ENCODE data around the gene FLOT1.
A peak's percentile ranks its signal among the peaks of the same experiment; 100 is the strongest.

Gene FLOT1

GRCh38 chr6:30685157-30686008 is 57.1 kb downstream of the FLOT1 start:
- intact Hi-C loops (cut with DNase I): no loop called here
- DNase-seq: peak in 1 of 10 donors; percentile 81

- DNase-seq: peak in 1 of 10 donors; percentile 75
- intact Hi-C loops (cut with DNase I): loop anchor here (5.0 kb wide), 1 partner anchor 342 kb away; no protein-coding TSS in a partner anchor
These were observed 57.9 kb downstream of the FLOT1 start for GRCh38 chr6:30684386-30685156.

GRCh38 chr6:30683980-30684338 is 58.5 kb downstream of the FLOT1 start:
- no peak for DNase-seq
- intact Hi-C loops (cut with DNase I): loop anchor here (5.0 kb wide), 1 partner anchor 342 kb away; no protein-coding TSS in a partner anchor

GRCh38 chr6:30683183-30683979 is 59.1 kb downstream of the FLOT1 start:
- intact Hi-C loops (cut with DNase I): loop anchor here (5.0 kb wide), 1 partner anchor 341 kb away; no protein-coding TSS in a partner anchor
- peak in 1 of 10 donors; percentile 75 for DNase-seq

DNA sequence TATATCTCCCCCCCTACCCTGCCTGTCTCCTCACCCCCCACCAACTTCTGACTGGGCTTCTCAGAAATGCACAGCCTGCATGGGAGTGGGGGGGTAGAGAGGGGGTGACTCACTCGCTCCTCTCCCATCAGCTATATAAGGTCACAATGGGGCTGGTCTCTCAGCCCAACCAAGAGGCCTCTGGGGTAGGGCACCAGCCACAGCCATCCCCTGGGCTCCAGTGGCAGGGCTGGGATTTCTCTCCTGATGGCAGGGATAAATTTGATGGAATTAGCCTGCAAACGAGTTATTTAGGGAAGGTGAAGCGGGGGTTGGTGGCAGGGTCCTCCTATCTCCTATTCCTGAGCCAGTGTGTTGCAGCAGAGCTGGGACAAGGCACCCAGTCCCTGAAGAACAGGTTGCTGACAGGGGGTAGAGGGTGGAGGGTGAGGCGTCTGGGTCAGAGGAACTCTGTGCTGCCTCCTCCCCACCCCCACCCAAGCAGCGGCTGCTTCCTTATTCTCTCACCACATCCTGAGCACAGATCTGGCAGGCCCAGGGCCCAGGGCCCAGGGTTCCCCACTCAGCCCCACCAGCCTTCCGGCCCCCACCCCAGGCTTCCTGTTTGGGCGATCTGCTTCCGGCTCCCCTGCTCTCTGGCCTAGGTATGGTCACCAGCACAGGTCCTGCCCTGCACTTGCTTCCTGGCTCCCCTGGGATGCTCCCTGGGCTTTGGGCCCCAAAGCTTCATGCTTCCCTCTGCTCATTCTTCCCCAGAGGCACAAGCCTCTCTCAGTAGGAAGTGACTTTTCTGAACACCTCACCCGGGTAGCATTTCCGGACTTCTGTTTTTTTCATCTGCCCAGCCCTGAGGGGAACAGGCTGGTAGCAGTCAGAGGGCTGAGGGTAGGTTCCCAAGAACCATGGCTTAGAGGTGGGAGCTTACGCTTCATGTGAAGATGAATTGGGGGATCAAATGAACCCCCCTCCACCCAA is 60.1 kb downstream of the FLOT1 start:
- peak in 7 of 10 donors; percentile 21 to 92 (median 44) for DNase-seq
- intact Hi-C loops (cut with DNase I): loop anchor here (5.0 kb wide), 1 partner anchor 340 kb away; no protein-coding TSS in a partner anchor

DNA sequence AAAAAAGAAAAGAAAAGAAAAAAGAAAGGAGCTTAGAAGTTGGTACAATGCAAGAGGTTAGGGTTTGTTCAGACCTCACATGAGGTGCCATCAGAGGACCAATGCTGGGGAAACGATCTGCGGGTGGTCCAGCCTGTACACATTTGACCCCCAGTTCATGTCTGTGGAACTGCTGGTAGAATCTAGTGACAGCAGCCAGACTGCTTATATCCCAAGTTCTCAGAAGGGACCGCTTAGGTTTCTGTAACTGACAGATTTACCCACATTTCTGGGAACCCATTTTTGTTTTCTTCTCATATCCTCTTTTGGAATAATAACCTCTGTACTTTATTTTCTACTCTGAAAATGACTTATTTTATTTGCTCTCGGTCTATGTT is 60.7 kb downstream of the FLOT1 start:
- peak in 1 of 10 donors; percentile 17 for DNase-seq
- intact Hi-C loops (cut with DNase I): loop anchor here (5.0 kb wide), 1 partner anchor 339 kb away; no protein-coding TSS in a partner anchor

DNA sequence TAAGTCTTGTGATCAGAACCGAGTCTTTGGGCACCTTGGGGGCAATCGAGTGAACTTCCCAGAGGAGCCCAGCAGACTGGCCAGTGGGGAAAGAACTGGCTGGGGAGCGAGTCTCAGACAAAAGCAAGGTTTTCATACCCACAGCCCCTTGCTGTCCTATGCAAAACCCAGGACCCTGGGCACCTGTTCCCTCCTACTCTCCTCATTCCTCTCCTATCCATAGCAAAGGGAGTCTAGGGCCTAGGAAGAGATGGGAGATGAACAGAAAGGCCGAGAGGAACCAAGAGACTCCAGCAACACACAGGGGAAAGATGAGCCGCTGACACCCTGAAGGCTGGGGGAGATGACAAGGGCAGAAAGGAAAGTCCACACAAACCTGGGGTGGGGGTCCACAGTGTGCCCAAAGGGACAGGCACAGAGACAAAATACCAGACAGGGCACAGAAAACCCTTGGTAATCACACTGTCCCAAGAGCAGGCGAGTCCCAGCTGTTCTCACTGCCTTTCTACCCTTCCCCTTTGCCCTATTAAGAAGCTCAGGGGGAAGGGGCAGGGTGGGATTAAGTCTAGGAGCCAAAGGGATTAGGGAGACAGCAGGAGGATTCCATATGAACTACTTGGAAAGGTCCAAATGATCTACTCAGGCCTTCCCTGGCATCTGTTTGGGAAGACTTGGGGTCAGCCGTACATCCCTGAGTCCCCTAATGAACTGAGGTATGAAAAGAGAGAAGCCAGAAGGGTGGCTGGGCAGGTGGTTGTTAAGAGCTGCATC is 62.5 kb downstream of the FLOT1 start:
- DNase-seq: peak in 1 of 10 donors; percentile 30
- intact Hi-C loops (cut with DNase I): loop anchor here (1.0 to 10.0 kb wide), 4 partner anchors 42 to 407 kb away; partner anchors contain the start of gene DDR1

DNA sequence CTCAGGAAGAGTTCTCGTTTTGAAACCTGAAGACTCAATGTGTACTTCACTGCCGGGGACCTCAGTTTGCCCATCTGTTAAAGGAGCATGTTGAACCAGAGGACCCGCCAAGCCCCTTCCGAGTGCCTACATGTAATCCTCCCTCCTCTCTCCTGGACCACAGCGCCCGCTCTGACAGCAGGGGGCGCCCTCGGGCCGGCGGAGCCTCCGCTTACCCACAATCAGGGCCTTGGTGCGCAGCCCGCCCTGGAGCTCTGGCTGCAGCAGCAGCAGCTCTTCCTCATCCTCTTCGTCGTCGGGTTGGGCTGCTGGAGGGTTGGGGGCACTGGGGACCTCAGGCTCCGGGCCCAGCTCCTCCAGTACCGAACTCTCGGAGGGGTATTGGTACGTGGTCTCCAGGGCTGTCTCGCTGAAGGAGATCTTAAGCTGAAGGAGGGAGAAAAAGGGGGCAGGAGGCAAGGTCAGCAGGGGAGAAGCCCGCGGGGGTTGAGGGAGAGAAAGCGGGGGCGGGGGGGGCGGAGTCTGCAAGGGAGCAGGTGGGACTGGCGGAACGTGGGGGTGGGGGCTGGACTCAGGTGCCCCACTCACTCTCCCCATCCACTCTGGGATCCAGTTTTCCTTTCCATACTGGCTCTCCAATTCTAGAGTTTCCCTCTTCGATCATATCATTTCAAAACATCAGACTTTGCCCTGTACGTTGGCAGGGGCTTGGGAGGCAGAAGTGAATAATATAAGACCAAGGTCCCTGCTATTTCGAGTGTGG is 63.3 kb downstream of the FLOT1 start:
- DNase-seq: peak; percentile 75 to 98 (median 90)
- intact Hi-C loops (cut with DNase I): loop anchor here (1.0 to 10.0 kb wide), 3 partner anchors 43 to 408 kb away; partner anchors contain the start of gene DDR1

Data from posterior cingulate gyrus (tissue), 11 donors.